Adrenal gland (tissue), 12 donors: ENCODE measurements around the gene NR6A1. TPM values are rescaled to one million over a fixed set of nuclear protein-coding genes. Genes with fewer than 3 reads are reported as not detected.
A peak's percentile ranks its signal among the peaks of the same experiment; 100 is the strongest.

Source experiments
- DNase-seq, 7 donors: peaks; one replicate each; pipeline ENCODE4 v3.0.0-alpha.2; 2019 to 2020
- H3K27ac ChIP-seq, 5 donors: fragments of 200-600 bp; sonication (generic) in 4 of 5; 1 replicate in 3 of 5; 2 replicates in 2 of 5; pipeline versions ENCODE4 v1.5.1 to v1.8.0; 2016 to 2020; ENCODE audit warnings: mild to moderate bottlenecking in 1 of 5
- H3K27me3 ChIP-seq: fragments of 200-600 bp; 2 replicates; pipeline ENCODE4 v1.8.0; 2021
- H3K36me3 ChIP-seq, 2 donors: fragments of 200-600 bp; replicated peaks in 1 of 2; 1 replicate in 1 of 2; 2 replicates in 1 of 2; pipeline versions ENCODE4 v1.5.1 to v1.8.0; 2018 to 2022
- H3K4me1 ChIP-seq, 2 donors: fragments of 200-600 bp; replicated peaks in 1 of 2; 1 replicate in 1 of 2; 2 replicates in 1 of 2; pipeline versions ENCODE4 v1.5.1 to v1.8.0; 2018 to 2021
- H3K4me3 ChIP-seq, 4 donors: fragments of 200-600 bp; sonication (generic) in 3 of 4; one replicate each; pipeline ENCODE4 v1.5.1; 2016 to 2018
- H3K9me3 ChIP-seq, 3 donors: fragments of 200-600 bp; sonication (generic) in 1 of 3; replicated peaks in 1 of 3; 1 replicate in 2 of 3; 2 replicates in 1 of 3; pipeline versions ENCODE4 v1.5.1 to v1.8.0; 2016 to 2021
- POLR2A ChIP-seq, 2 donors: fragments of 450-650 bp; IDR thresholded peaks; one replicate each; pipeline ENCODE4 v1.6.1; 2017; ENCODE audit warnings: antibody characterized with exemption in 2 of 2, mild to moderate bottlenecking in 2 of 2, moderate library complexity in 1 of 2
- WGBS, 4 donors: extraction: QIAGEN DNeasy Blood & Tissue Kit in 2 of 4; methylation state at CpG; one replicate each; pipeline versions ENCODE4 v1.1.5 to v1.1.7; 2013 to 2017; 5-methylcytosine and 5-hydroxymethylcytosine counted together
- intact Hi-C, 2 donors: fragments of 100-400 bp; cut with DNase I; formaldehyde crosslinking; loops; one replicate each; pipeline versions ENCODE4 v1.14.1 to v1.15.0; 2022 to 2023
- polyA plus RNA-seq, 3 donors: library from polyadenylated mRNA; stranded (reverse); fragments of 200-250 nt in 2 of 3; fragments of 350-450 nt in 1 of 3; fragmentation: Illumina TruSeq in 1 of 3; extraction: RNeasy Lipid Tissue Mini Kit (QIAGEN cat#74804) in 1 of 3; gene quantifications; one replicate each; pipeline ENCODE4 v1.2.3, GENCODE V29; 2013 to 2014
- total RNA-seq, 9 donors: library from RNA; depleted of rRNA in 4 of 9; stranded (reverse); fragments of >200 nt in 4 of 9; fragments of 120-200 nt in 1 of 9; fragmentation: NEBNext Ultra II Directional in 1 of 9; extraction: Animal tissue kit (Norgen Biotek cat#: 25700) in 1 of 9; gene quantifications; one replicate each; pipeline versions ENCODE4 v1.1.0 to v1.2.4, GENCODE V29; 2013 to 2023
- TF ChIP-seq, protein P1 (sequence below), 6 experiments: fragments of 450-650 bp in 4 of 6; fragments of 200-600 bp in 2 of 6; sonication (generic) in 1 of 6; IDR thresholded peaks; 1 replicate in 5 of 6; 2 replicates in 1 of 6; pipeline versions ENCODE4 v1.5.1 to v1.8.0; 2016 to 2021; ENCODE audit warnings: antibody characterized with exemption in 6 of 6, mild to moderate bottlenecking in 2 of 6, moderate library complexity in 1 of 6
- donor health status: healthy with polysubstance abuse.
- donor health status: Bipolar disorder and iron deficiency.
- donor health status: DM: yes; HTN: yes; CAD: no.
- donor health status: DM: no; HTN: no; CAD: no.
- donor health status: DM: no; HTN: no; CAD: no.
- donor health status: DM: yes; HTN: yes; CAD: no.

The NR6A1 gene
- total and polyA plus RNA-seq, 12 donors = 0.46 to 9.8 (median 1.5) TPM

DNA sequence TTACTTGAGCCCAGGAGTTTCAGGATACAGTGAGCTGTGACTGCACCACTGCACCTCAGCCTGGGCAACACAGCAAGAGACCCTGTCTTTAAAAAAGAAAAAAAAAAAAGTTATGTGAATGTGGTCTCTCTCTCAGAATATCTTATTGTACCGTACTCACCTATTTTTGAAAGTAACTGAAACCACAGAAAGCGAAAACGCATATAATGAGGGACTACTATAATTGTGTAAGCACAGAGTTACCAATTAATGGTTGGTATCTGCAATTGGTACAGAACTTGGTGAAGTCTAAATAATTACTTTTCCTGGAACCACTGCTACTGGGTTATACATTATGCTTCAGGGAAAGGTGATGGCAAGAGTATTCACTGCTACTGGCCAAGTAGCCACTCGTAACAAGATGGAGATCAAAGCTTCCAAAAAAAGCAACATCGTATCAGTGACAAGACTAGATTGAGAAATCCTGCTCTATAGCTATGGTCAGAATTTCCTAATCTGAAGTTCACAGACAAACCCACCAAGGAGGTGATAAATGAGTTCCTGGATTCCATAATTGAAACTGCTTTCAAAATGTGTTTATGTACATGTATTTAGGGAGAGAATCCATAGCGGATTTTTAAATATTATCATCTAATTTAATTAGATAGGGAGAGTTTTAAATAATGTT is 82.7 kb downstream of the NR6A1 start:
- Histone ChIP-seq H3K36me3 (no peaks in the 10 kb centered on the region), H3K27me3 (no peaks in the 10 kb centered on the region), H3K9me3 (no peaks in the 10 kb centered on the region), H3K4me3 (no peak overlapping the region), H3K27ac (no peak overlapping the region), H3K4me1 (no peaks in the 10 kb centered on the region)
- DNase-seq = no peak
- no peak for TF ChIP-seq POLR2A (IDR thresholded peaks at IDR 0.05)
- TF ChIP-seq, protein P1, sequence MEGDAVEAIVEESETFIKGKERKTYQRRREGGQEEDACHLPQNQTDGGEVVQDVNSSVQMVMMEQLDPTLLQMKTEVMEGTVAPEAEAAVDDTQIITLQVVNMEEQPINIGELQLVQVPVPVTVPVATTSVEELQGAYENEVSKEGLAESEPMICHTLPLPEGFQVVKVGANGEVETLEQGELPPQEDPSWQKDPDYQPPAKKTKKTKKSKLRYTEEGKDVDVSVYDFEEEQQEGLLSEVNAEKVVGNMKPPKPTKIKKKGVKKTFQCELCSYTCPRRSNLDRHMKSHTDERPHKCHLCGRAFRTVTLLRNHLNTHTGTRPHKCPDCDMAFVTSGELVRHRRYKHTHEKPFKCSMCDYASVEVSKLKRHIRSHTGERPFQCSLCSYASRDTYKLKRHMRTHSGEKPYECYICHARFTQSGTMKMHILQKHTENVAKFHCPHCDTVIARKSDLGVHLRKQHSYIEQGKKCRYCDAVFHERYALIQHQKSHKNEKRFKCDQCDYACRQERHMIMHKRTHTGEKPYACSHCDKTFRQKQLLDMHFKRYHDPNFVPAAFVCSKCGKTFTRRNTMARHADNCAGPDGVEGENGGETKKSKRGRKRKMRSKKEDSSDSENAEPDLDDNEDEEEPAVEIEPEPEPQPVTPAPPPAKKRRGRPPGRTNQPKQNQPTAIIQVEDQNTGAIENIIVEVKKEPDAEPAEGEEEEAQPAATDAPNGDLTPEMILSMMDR (IDR thresholded peaks at IDR 0.05) = no peak
- 92 to 94% (median 93%) methylated on average over 6 of the region's 6 CpGs for WGBS, 4 donors
- intact Hi-C loops = no loop called here

DNA sequence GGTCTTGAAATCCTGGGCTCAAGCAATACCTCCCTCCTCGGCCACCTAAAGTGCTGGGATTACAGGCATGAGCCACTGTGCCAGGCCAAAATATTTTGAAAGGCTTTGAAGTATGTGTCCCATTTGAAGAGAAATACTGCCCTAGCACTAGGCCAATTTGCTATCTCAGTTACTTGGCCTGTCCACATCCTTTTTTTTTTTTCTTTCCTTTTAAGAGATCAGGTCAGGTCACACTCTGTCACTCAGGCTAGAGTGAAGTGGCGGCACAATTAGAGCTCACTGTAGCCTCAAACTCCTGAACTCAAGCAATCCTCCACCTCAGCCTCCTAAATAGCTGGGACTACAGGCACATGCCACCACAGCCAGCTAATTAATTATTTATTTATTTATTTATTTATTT is 84.2 kb downstream of the NR6A1 start:
- no peaks in the 10 kb centered on the region for H3K4me1 ChIP-seq
- no peaks in the 10 kb centered on the region for H3K27me3 ChIP-seq
- no peak overlapping the region for H3K27ac ChIP-seq
- TF ChIP-seq POLR2A (IDR thresholded peaks at IDR 0.05) = no peak
- TF ChIP-seq, protein P1 (IDR thresholded peaks at IDR 0.05) = no peak
- DNase-seq = no peak
- intact Hi-C loops = no loop called here
- H3K4me3 ChIP-seq = no peak overlapping the region
- 91 to 96% (median 94%) methylated on average over 2 of the region's 2 CpGs for WGBS, 4 donors
- no peaks in the 10 kb centered on the region for H3K36me3 ChIP-seq
- H3K9me3 ChIP-seq = no peaks in the 10 kb centered on the region

DNA sequence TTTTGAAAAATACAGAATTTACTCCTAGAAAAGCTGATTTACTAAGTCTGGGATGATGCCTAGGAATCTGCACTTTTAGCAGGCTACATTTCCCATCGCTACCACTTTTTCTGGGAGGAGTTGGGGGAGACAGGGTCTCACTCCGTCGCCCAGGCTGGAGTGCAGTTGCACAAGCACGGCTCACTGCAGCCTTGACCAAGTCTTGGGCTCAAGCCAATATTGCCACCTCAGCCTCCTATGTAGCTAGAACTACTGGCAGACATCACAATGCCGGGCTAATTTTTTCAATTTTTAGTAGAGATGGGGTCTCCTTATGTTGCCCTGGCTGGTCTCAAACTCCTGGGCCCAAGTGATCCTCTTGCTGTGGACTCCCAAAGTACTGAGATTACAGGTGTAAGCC is 85.9 kb downstream of the NR6A1 start:
- intact Hi-C loops = no loop called here
- peak; percentile 38 to 68 (median 48) for DNase-seq
- Histone ChIP-seq H3K36me3 (no peaks in the 10 kb centered on the region), H3K27ac (no peak overlapping the region), H3K4me3 (no peak overlapping the region), H3K9me3 (no peaks in the 10 kb centered on the region), H3K4me1 (no peaks in the 10 kb centered on the region), H3K27me3 (no peaks in the 10 kb centered on the region)
- TF ChIP-seq, protein P1 (IDR thresholded peaks at IDR 0.05) = no peak
- TF ChIP-seq POLR2A (IDR thresholded peaks at IDR 0.05) = no peak
- WGBS, 4 donors = 36 to 50% (median 44%) methylated on average over 5 of the region's 5 CpGs

DNA sequence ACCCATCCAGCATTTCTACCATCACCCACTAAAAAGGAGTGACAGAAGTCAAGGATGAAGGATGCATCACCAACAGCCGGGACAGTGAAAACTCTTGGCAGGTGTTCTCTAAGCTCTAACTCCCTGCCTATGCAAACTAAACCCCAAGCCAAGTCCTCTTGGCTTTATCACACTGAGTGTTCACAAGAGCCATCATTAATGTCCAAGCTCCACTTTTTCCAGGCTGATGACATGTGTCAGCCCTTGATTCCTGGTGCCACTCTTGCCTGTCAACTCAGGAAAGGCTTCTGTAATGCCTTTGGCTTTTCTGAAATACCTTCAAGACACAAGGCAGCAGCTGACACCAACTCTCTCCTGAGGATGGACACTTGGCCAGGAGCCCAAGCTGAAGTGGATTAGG is 86.9 kb downstream of the NR6A1 start:
- TF ChIP-seq, protein P1 (IDR thresholded peaks at IDR 0.05) = no peak
- no peak for TF ChIP-seq POLR2A (IDR thresholded peaks at IDR 0.05)
- Histone ChIP-seq H3K36me3 (no peaks in the 10 kb centered on the region), H3K27me3 (no peaks in the 10 kb centered on the region), H3K27ac (no peak overlapping the region), H3K4me3 (no peak overlapping the region), H3K9me3 (no peaks in the 10 kb centered on the region), H3K4me1 (no peaks in the 10 kb centered on the region)
- DNase-seq = no peak
- intact Hi-C loops = no loop called here
- WGBS, 4 donors = 57 to 85% (median 69%) methylated on average over 1 of the region's 1 CpG
